ENCODE results near the gene HMOX1. TPM values are rescaled to one million over a fixed set of nuclear protein-coding genes. Genes with fewer than 3 reads are reported as not detected.

The HMOX1 gene
- total RNA-seq, 4 donors from 2014 or later = 11.4 to 131 (median 22.2) TPM

GRCh38 chr22:35376728-35377472 lies 4.0 kb upstream of the HMOX1 start:
- Histone ChIP-seq H3K27me3 (no peaks in the 10 kb centered on the region), H3K36me3 (no peaks in the 10 kb centered on the region), H3K9me3 (no peaks in the 10 kb centered on the region), H3K27ac (peak overlapping the region; percentile 88 to 94 (median 92)), H3K4me3 (peak overlapping the region in 2 of 4 donors; percentile 10 to 15), H3K4me1 (peaks cover 32 to 41% of the 10 kb centered on the region in 2 donors)
- TF ChIP-seq, protein P1, sequence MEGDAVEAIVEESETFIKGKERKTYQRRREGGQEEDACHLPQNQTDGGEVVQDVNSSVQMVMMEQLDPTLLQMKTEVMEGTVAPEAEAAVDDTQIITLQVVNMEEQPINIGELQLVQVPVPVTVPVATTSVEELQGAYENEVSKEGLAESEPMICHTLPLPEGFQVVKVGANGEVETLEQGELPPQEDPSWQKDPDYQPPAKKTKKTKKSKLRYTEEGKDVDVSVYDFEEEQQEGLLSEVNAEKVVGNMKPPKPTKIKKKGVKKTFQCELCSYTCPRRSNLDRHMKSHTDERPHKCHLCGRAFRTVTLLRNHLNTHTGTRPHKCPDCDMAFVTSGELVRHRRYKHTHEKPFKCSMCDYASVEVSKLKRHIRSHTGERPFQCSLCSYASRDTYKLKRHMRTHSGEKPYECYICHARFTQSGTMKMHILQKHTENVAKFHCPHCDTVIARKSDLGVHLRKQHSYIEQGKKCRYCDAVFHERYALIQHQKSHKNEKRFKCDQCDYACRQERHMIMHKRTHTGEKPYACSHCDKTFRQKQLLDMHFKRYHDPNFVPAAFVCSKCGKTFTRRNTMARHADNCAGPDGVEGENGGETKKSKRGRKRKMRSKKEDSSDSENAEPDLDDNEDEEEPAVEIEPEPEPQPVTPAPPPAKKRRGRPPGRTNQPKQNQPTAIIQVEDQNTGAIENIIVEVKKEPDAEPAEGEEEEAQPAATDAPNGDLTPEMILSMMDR (IDR thresholded peaks at IDR 0.05 in 4 of 5, conservative IDR thresholded peaks at IDR 0.05 in 1 of 5) = no peak
- TF ChIP-seq POLR2A (IDR thresholded peaks at IDR 0.05) = no peak
- DNase-seq (peak; percentile 85 to 94), ATAC-seq (peak; percentile 45 to 46)
- intact Hi-C loops (cut with DNase I; ENCODE audit: low total_unique reads) (no loop called here), in situ Hi-C loops (cut with MboI; ENCODE audit: low sequenced_read_pairs in 4 of 4) (no loop called here)

GRCh38 chr22:35377735-35378134 lies 3.2 kb upstream of the HMOX1 start:
- in situ Hi-C loops (cut with MboI; ENCODE audit: low sequenced_read_pairs in 4 of 4) = no loop called here
- Histone ChIP-seq H3K36me3 (peaks cover 0 to under 1% of the 10 kb centered on the region in 2 donors), H3K4me3 (no peak overlapping the region), H3K9me3 (no peaks in the 10 kb centered on the region), H3K27me3 (no peaks in the 10 kb centered on the region), H3K27ac (peak overlapping the region; percentile 88 to 94 (median 92)), H3K4me1 (peaks cover 37 to 43% of the 10 kb centered on the region in 2 donors)
- no peak for DNase-seq
- ATAC-seq = no peak
- no peak for TF ChIP-seq POLR2A (IDR thresholded peaks at IDR 0.05)
- TF ChIP-seq, protein P1 (IDR thresholded peaks at IDR 0.05 in 4 of 5, conservative IDR thresholded peaks at IDR 0.05 in 1 of 5) = no peak
- intact Hi-C loops (cut with DNase I; ENCODE audit: low total_unique reads) = no loop called here

- ATAC-seq (no peak), DNase-seq (no peak)
- no peak overlapping the region for H3K4me3 ChIP-seq
- peaks cover 46 to 51% of the 10 kb centered on the region in 2 donors for H3K4me1 ChIP-seq
- H3K27me3 ChIP-seq = no peaks in the 10 kb centered on the region
- peak overlapping the region; percentile 88 to 94 (median 92) for H3K27ac ChIP-seq
- intact Hi-C loops (cut with DNase I; ENCODE audit: low total_unique reads) (no loop called here), in situ Hi-C loops (cut with MboI; ENCODE audit: low sequenced_read_pairs in 4 of 4) (no loop called here)
- no peak for TF ChIP-seq POLR2A (IDR thresholded peaks at IDR 0.05)
- TF ChIP-seq, protein P1 (IDR thresholded peaks at IDR 0.05 in 4 of 5, conservative IDR thresholded peaks at IDR 0.05 in 1 of 5) = no peak
- no peaks in the 10 kb centered on the region for H3K9me3 ChIP-seq
- H3K36me3 ChIP-seq = peaks cover 0 to 9% of the 10 kb centered on the region in 2 donors
Measured at GRCh38 chr22:35378621-35379020, 2.3 kb upstream of the HMOX1 start.

DNA sequence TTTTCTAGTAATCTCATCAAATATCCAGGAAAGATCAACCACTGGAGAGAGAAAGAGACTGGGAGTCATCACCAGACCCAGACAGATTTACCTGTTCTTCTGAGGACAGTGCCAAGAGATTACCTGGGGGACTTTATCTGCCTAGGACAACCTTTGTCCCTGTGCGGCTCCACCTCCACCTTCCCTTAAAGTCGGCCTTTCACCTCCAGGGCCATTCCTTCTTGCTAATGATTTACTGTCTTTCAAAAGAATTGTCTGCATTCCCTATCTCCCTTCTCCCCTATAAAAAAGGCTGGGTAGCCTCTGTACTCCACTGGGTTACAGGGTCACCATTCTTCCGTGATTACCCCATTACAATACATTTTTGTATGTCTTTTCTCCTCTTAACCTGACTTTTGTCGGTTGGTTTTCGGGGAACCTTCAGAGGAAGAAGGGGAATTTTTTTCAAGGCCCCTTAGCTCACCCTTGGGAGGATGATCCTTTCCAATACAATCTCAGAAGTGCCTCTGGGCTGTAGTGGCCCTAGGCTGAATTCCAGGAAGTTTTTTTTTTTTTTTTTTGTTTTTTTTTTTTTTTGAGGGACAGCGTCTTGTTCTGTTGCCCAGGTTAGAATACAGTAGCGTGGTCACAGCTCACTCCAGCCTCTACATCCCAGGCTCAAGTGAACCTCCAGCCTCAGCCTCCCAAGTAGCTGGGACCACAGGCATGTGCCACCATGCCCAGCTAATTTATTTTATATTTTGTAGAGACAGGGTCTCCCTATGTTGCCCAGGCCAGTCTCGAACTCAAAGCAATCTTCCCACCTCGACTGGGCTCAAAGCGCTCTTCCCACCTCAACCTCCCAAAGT lies 1.5 kb upstream of the HMOX1 start:
- intact Hi-C loops (cut with DNase I; ENCODE audit: low total_unique reads) (no loop called here), in situ Hi-C loops (cut with MboI; ENCODE audit: low sequenced_read_pairs in 4 of 4) (no loop called here)
- Histone ChIP-seq H3K4me1 (peaks cover 52 to 53% of the 10 kb centered on the region in 2 donors), H3K27ac (peak overlapping the region; percentile 88 to 94 (median 92)), H3K36me3 (peaks cover 0 to 17% of the 10 kb centered on the region in 2 donors), H3K4me3 (no peak overlapping the region), H3K9me3 (no peaks in the 10 kb centered on the region), H3K27me3 (no peaks in the 10 kb centered on the region)
- DNase-seq = no peak
- ATAC-seq = no peak
- no peak for TF ChIP-seq POLR2A (IDR thresholded peaks at IDR 0.05)
- TF ChIP-seq, protein P1 (IDR thresholded peaks at IDR 0.05 in 4 of 5, conservative IDR thresholded peaks at IDR 0.05 in 1 of 5) = no peak
